CD14-positive monocyte (primary cell): ENCODE measurements around the gene ATG4B. TPM values are rescaled to one million over a fixed set of nuclear protein-coding genes. Genes with fewer than 3 reads are reported as not detected.

Experiments used
- DNase-seq, 3 donors: peaks; one replicate each; pipeline ENCODE4 v3.0.0-alpha.2; 2011 to 2022
- H2AFZ ChIP-seq: 2 replicates; pipeline ENCODE4 v1.6.0; 2012; ENCODE audit warnings: mild to moderate bottlenecking, low read depth, low read length, inconsistent platforms; ENCODE audit not compliant: insufficient read depth, poor library complexity, severe bottlenecking
- H3K27ac ChIP-seq, 2 donors: 1 replicate in 1 of 2; 2 replicates in 1 of 2; pipeline ENCODE4 v1.5.1; 2012 to 2013; ENCODE audit warnings: low read length in 2 of 2, control low read depth in 1 of 2, inconsistent platforms in 1 of 2, low read depth in 1 of 2, mild to moderate bottlenecking in 1 of 2
- H3K27me3 ChIP-seq, 2 donors: one replicate each; pipeline versions ENCODE4 v1.6.0 to v1.6.1; 2011 to 2013; ENCODE audit warnings: low read length in 2 of 2; ENCODE audit not compliant: control insufficient read depth in 2 of 2, insufficient read depth in 2 of 2
- H3K36me3 ChIP-seq, 2 donors: replicated peaks in 1 of 2; 1 replicate in 1 of 2; 2 replicates in 1 of 2; pipeline versions ENCODE4 v1.5.1 to v1.6.1; 2012 to 2013; ENCODE audit warnings: low read length in 2 of 2, control low read depth in 1 of 2, inconsistent platforms in 1 of 2, mild to moderate bottlenecking in 1 of 2; ENCODE audit not compliant: insufficient read depth in 2 of 2, control insufficient read depth in 1 of 2
- H3K4me1 ChIP-seq, 2 donors: 1 replicate in 1 of 2; 2 replicates in 1 of 2; pipeline versions ENCODE4 v1.5.1 to v1.6.1; 2012 to 2013; ENCODE audit warnings: low read length in 2 of 2, control low read depth in 1 of 2, inconsistent platforms in 1 of 2, mild to moderate bottlenecking in 1 of 2, moderate library complexity in 1 of 2; ENCODE audit not compliant: insufficient read depth in 2 of 2, control insufficient read depth in 1 of 2
- H3K4me2 ChIP-seq: replicated peaks from 2 replicates; pipeline ENCODE3; 2012; ENCODE audit warnings: low read length, moderate library complexity, mild to moderate bottlenecking; ENCODE audit not compliant: poor library complexity, severe bottlenecking; ENCODE audit errors: extremely low read depth
- H3K4me3 ChIP-seq, 3 experiments: fragments of 200-600 bp in 1 of 3; sonication (generic) in 1 of 3; replicated peaks in 1 of 3; 1 replicate in 2 of 3; 2 replicates in 1 of 3; pipeline ENCODE4 v1.5.1; 2011 to 2013; ENCODE audit warnings: low read length in 3 of 3, mild to moderate bottlenecking in 3 of 3, control low read depth in 2 of 3, low read depth in 2 of 3, inconsistent platforms in 1 of 3, moderate library complexity in 1 of 3
- H3K79me2 ChIP-seq: 2 replicates; pipeline ENCODE4 v1.6.0; 2012; ENCODE audit warnings: mild to moderate bottlenecking, control low read depth, inconsistent platforms, low read length, moderate library complexity; ENCODE audit not compliant: insufficient read depth
- H3K9ac ChIP-seq: 2 replicates; pipeline ENCODE4 v1.6.0; 2017; ENCODE audit warnings: low read length, mild to moderate bottlenecking; ENCODE audit not compliant: insufficient read depth, poor library complexity, severe bottlenecking
- H3K9me3 ChIP-seq, 2 donors: replicated peaks in 1 of 2; 1 replicate in 1 of 2; 2 replicates in 1 of 2; pipeline versions ENCODE4 v1.5.1 to v1.6.1; 2012 to 2013; ENCODE audit warnings: low read length in 2 of 2, control low read depth in 1 of 2; ENCODE audit not compliant: control insufficient read depth in 1 of 2, insufficient read depth in 1 of 2
- H4K20me1 ChIP-seq: 2 replicates; pipeline ENCODE4 v1.6.0; 2012; ENCODE audit warnings: mild to moderate bottlenecking, low read length, control low read depth, moderate library complexity; ENCODE audit not compliant: insufficient read depth
- H3K27ac Mint-ChIP-seq, 7 donors: one replicate each; pipeline ENCODE4 v1.8.0; 2020; ENCODE audit warnings: mild to moderate bottlenecking in 7 of 7, mixed read lengths in 7 of 7, moderate library complexity in 6 of 7, inconsistent platforms in 2 of 7
- H3K27me3 Mint-ChIP-seq, 3 donors: one replicate each; pipeline ENCODE4 v1.8.0; 2021 to 2022; ENCODE audit warnings: low read depth in 3 of 3, mild to moderate bottlenecking in 3 of 3, mixed read lengths in 3 of 3, moderate library complexity in 3 of 3, inconsistent platforms in 1 of 3
- H3K36me3 Mint-ChIP-seq, 2 donors: one replicate each; pipeline ENCODE4 v1.8.0; 2020; ENCODE audit warnings: mixed read lengths in 2 of 2, inconsistent platforms in 1 of 2, mild to moderate bottlenecking in 1 of 2
- H3K4me1 Mint-ChIP-seq: one replicate; pipeline ENCODE4 v1.8.0; 2020; ENCODE audit warnings: mild to moderate bottlenecking, mixed read lengths
- H3K4me3 Mint-ChIP-seq, 2 donors: one replicate each; pipeline ENCODE4 v1.8.0; 2020; ENCODE audit warnings: mild to moderate bottlenecking in 2 of 2, mixed read lengths in 2 of 2, moderate library complexity in 1 of 2
- H3K9me3 Mint-ChIP-seq, 7 donors: one replicate each; pipeline ENCODE4 v1.8.0; 2020 to 2022; ENCODE audit warnings: mixed read lengths in 7 of 7, mild to moderate bottlenecking in 6 of 7, moderate library complexity in 6 of 7, inconsistent platforms in 2 of 7
- WGBS: methylation state at CpG from one replicate; pipeline ENCODE4 v1.1.5; 2013; ENCODE audit warnings: missing lambda C conversion rate; ENCODE audit not compliant: insufficient coverage; 5-methylcytosine and 5-hydroxymethylcytosine counted together
- intact Hi-C, 2 donors: fragments of 100-400 bp; cut with micrococcal nuclease; formaldehyde crosslinking; loops; one replicate each; pipeline versions ENCODE4 v1.15.0 to v1.15.1; 2023
- polyA plus RNA-seq, 3 donors: library from polyadenylated mRNA; depleted of rRNA in 1 of 3; unstranded in 2 of 3; stranded (reverse) in 1 of 3; fragments of 300-500 nt in 2 of 3; fragments of >200 nt in 1 of 3; fragmentation: Illumina TruSeq in 2 of 3; gene quantifications; 1 replicate in 2 of 3; 2 replicates in 1 of 3; pipeline ENCODE4 v1.2.3, GENCODE V29; 2012 to 2021
- TF ChIP-seq, protein P1 (sequence below): fragments of 200-600 bp; IDR thresholded peaks from one replicate; pipeline ENCODE4 v1.8.0; 2022; ENCODE audit warnings: antibody characterized with exemption, mild to moderate bottlenecking

The ATG4B gene
- polyA plus RNA-seq, 3 donors: 54.5 to 202 (median 58.9) TPM

GRCh38 chr2:241639385-241639784, 1.9 kb downstream of the ATG4B start:
- H3K4me1 Mint-ChIP-seq: peaks cover 51% of the 10 kb centered on the region
- 95% methylated on average over 5 of the region's 7 CpGs for WGBS
- peaks cover 0 to 2% (median 0%) of the 10 kb centered on the region in 3 donors for H3K27me3 Mint-ChIP-seq

GRCh38 chr2:241640165-241640795, 2.8 kb downstream of the ATG4B start:
- H3K9me3 Mint-ChIP-seq: peaks cover 0 to 4% (median 0%) of the 10 kb centered on the region in 7 donors
- no peak for DNase-seq
- H3K4me1 Mint-ChIP-seq: peaks cover 45% of the 10 kb centered on the region
- no peak overlapping the region for H3K4me3 ChIP-seq
- H3K36me3 Mint-ChIP-seq: peaks cover 21 to 29% of the 10 kb centered on the region in 2 donors
- H3K4me1 ChIP-seq: peaks cover 23 to 30% of the 10 kb centered on the region in 2 donors
- peaks cover 2 to 9% of the 10 kb centered on the region in 2 donors for H3K36me3 ChIP-seq
- H3K4me3 Mint-ChIP-seq: no peak overlapping the region
- H3K79me2 ChIP-seq: peaks cover 84% of the 10 kb centered on the region
- no peak overlapping the region for H3K27ac ChIP-seq
- H3K27me3 Mint-ChIP-seq: peaks cover 0 to 4% (median 0%) of the 10 kb centered on the region in 3 donors
- 96% methylated on average over 7 of the region's 8 CpGs for WGBS
- TF ChIP-seq, protein P1, sequence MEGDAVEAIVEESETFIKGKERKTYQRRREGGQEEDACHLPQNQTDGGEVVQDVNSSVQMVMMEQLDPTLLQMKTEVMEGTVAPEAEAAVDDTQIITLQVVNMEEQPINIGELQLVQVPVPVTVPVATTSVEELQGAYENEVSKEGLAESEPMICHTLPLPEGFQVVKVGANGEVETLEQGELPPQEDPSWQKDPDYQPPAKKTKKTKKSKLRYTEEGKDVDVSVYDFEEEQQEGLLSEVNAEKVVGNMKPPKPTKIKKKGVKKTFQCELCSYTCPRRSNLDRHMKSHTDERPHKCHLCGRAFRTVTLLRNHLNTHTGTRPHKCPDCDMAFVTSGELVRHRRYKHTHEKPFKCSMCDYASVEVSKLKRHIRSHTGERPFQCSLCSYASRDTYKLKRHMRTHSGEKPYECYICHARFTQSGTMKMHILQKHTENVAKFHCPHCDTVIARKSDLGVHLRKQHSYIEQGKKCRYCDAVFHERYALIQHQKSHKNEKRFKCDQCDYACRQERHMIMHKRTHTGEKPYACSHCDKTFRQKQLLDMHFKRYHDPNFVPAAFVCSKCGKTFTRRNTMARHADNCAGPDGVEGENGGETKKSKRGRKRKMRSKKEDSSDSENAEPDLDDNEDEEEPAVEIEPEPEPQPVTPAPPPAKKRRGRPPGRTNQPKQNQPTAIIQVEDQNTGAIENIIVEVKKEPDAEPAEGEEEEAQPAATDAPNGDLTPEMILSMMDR: no peak
- H3K4me2 ChIP-seq: no peak overlapping the region
- H3K27me3 ChIP-seq: no peaks in the 10 kb centered on the region
- H3K27ac Mint-ChIP-seq: peak overlapping the region in 3 of 7 donors; percentile 4 to 27 (median 11)
- no peak overlapping the region for H3K9ac ChIP-seq
- intact Hi-C loops: loop anchor here in 1 of 2 donors (5.0 kb wide), 1 partner anchor 1613 kb away; the partner anchor contains the start of gene NDUFA10
- H4K20me1 ChIP-seq: peaks cover 72% of the 10 kb centered on the region
- no peak overlapping the region for H2AFZ ChIP-seq
- H3K9me3 ChIP-seq: no peaks in the 10 kb centered on the region

More at GRCh38 chr2:241639385-241639784, 1.9 kb downstream of the ATG4B start:
- Mint-ChIP-seq H3K9me3 (peaks cover 0 to 4% (median 0%) of the 10 kb centered on the region in 7 donors), H3K27ac (peak overlapping the region in 3 of 7 donors; percentile 18 to 70 (median 56)), H3K4me3 (peak overlapping the region; percentile 42 to 50), H3K36me3 (peaks cover 21 to 34% of the 10 kb centered on the region in 2 donors)
- Histone ChIP-seq H3K79me2 (peaks cover 86% of the 10 kb centered on the region), H3K9ac (no peak overlapping the region), H3K27me3 (no peaks in the 10 kb centered on the region), H3K4me1 (peaks cover 23 to 31% of the 10 kb centered on the region in 2 donors), H3K36me3 (peaks cover 2 to 10% of the 10 kb centered on the region in 2 donors), H2AFZ (no peak overlapping the region), H3K27ac (no peak overlapping the region), H3K4me2 (no peak overlapping the region), H3K4me3 (no peak overlapping the region), H3K9me3 (no peaks in the 10 kb centered on the region), H4K20me1 (peaks cover 69% of the 10 kb centered on the region)
- intact Hi-C loops: loop anchor here (2.0 to 10.0 kb wide), 5 partner anchors 47 to 285 kb away; partner anchors contain the start of genes DTYMK (in 2 of the 2), FARP2 (in 2 of the 2), ING5 (in 1 of the 2) and STK25 (in 1 of the 2)
- no peak for DNase-seq
- TF ChIP-seq, protein P1: no peak
